Mucosa of stomach (tissue), 1 donor: ENCODE results near the gene SPO11.

Source experiments
- H3K27me3 ChIP-seq: one replicate; pipeline ENCODE4 v1.7.0; 2013; ENCODE audit warnings: mild to moderate bottlenecking, low read length; ENCODE audit not compliant: control insufficient read depth, insufficient read depth
- H3K36me3 ChIP-seq: one replicate; pipeline ENCODE4 v1.7.0; 2013; ENCODE audit warnings: low read length; ENCODE audit not compliant: control insufficient read depth, insufficient read depth
- H3K4me1 ChIP-seq: one replicate; pipeline ENCODE4 v1.7.0; 2013; ENCODE audit warnings: mild to moderate bottlenecking, low read length; ENCODE audit not compliant: control insufficient read depth, insufficient read depth
- H3K4me3 ChIP-seq: one replicate; pipeline ENCODE4 v1.7.0; 2013; ENCODE audit warnings: low read length
- H3K9ac ChIP-seq: one replicate; pipeline ENCODE4 v1.7.0; 2013; ENCODE audit warnings: mild to moderate bottlenecking, low read length, moderate library complexity
- H3K9me3 ChIP-seq: one replicate; pipeline ENCODE4 v1.7.0; 2013; ENCODE audit warnings: mild to moderate bottlenecking, low read length, moderate library complexity; ENCODE audit not compliant: control insufficient read depth
- donor health status: Pancreatic carcinoma.

SPO11 gene

DNA sequence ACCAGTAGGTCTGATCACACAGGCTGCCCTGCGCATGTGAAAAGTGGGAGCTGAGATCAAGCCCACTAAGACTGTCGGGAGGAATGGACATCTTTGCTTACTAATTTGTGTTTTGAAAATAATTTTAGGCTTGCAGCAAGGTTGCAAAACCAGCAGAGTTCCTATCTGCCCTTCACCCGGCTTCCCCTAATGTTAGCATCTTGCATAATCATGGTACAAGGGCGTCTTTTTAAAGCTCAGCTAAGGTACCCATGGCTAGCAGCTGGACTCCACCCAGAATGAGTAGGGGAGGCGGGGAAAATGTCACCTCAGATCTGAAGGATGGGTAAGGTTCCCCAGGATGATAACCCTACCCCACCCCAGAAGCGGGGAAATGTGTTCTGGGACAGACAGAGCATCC, 37.9 kb upstream of the SPO11 start:
- Histone ChIP-seq H3K9ac (no peak overlapping the region), H3K4me3 (no peak overlapping the region), H3K27me3 (peaks cover 50% of the 10 kb centered on the region), H3K9me3 (no peaks in the 10 kb centered on the region), H3K36me3 (no peaks in the 10 kb centered on the region), H3K4me1 (peaks cover 7% of the 10 kb centered on the region)

DNA sequence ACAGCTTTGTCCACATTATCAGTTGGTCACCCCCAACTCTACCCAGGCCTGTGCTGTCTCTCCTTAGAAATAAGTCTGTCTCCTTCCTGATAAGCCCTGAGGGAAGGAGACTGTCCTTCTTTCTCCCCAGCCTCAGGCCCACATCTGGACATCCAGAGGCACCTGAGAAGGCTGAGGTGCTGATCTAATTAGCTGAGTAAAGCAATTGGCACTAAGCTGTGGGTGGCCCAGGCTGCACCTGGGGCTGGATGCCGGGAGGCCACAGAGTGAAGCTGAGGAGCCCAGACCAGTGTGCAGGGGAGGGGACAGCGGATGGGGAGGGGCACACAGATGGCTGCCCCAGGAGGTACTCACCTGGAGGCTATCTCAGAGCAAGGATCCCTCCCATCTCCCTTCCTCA, 37.0 kb upstream of the SPO11 start:
- H3K9ac ChIP-seq, result no peak overlapping the region
- no peaks in the 10 kb centered on the region for H3K36me3 ChIP-seq
- H3K4me1 ChIP-seq, result peaks cover 7% of the 10 kb centered on the region
- H3K27me3 ChIP-seq, result peaks cover 41% of the 10 kb centered on the region
- H3K9me3 ChIP-seq, result no peaks in the 10 kb centered on the region
- H3K4me3 ChIP-seq, result no peak overlapping the region

DNA sequence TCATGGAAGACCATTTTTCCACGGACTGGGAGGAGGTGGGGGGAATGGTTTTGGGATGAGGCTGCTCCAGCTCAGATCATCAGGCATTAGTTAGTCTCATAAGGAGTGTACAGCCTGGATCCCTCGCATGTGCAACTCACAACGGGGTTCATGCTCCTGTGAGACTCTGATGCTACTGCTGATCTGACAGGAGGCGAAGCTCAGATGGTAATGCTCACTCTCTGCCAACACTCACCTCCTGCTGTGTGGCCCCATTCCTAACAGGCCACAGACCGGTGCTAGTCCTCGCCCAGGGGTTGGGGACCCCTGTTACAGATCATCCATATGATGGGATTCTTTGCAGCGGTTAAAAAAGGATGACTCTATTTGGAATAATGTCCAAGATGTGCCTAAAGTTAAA, 35.6 kb upstream of the SPO11 start:
- Histone ChIP-seq H3K27me3 (peaks cover 27% of the 10 kb centered on the region), H3K4me3 (no peak overlapping the region), H3K36me3 (no peaks in the 10 kb centered on the region), H3K9me3 (no peaks in the 10 kb centered on the region), H3K9ac (no peak overlapping the region), H3K4me1 (no peaks in the 10 kb centered on the region)

DNA sequence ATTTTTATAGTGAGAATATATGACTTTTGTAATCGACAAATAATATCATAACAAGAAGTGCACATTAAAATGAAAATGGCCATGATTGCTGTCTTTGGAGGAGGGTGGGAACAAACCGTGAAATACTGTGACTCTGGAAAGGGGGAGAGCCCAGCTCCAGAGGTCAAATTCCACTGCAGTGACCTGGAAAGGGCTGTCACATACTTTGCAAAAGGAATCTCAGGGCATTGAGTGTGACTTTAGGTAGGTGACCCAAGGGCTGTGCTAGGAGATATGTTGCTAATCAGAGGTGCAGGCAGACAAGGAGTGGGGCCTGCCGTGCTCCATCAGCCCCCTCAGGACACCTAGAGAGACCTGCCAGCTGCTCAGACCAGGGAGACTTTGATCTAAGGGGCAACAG, 35.1 kb upstream of the SPO11 start:
- Histone ChIP-seq H3K9ac (no peak overlapping the region), H3K9me3 (no peaks in the 10 kb centered on the region), H3K36me3 (no peaks in the 10 kb centered on the region), H3K4me3 (no peak overlapping the region), H3K4me1 (no peaks in the 10 kb centered on the region), H3K27me3 (peaks cover 24% of the 10 kb centered on the region)

DNA sequence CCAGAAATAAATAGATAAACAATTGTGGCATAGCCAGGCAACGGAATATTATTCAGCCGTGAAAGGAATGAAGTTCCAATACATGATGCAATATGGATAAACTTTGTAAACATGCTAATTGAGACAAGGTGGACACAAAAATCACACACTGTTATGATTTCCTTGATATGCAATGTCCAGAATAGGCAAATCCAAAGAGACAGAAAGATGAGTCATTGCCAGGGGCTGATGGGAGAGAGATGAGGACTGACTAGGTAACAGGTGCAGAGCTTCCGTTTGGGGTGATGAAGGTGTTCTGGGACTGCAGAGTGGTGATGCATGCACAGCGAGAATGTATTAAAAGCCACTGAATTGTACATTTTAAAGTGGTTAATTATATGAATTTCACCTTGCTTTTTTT, 31.1 kb upstream of the SPO11 start:
- no peak overlapping the region for H3K9ac ChIP-seq
- no peak overlapping the region for H3K4me3 ChIP-seq
- no peaks in the 10 kb centered on the region for H3K27me3 ChIP-seq
- no peaks in the 10 kb centered on the region for H3K9me3 ChIP-seq
- H3K36me3 ChIP-seq, result no peaks in the 10 kb centered on the region
- no peaks in the 10 kb centered on the region for H3K4me1 ChIP-seq

DNA sequence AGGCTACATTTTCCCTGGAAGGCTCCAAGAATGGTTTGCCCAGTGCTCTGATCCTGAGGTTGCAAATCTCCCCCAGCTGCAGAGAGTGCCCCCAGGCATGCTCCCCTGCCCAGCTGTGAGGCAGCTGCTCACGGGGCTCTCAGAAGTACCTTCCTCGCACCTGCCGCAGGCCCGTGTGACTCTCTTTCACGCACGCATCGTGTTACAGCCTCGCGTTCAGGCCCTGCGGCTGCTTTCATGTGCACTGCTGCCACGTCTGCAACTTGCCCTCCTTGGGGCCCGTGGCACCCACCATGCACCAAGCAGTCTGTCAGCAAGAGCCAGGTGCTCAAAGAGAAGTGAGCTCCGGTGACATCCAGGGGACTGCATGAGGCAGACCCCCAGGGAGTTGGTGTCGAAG, 28.6 kb upstream of the SPO11 start:
- Histone ChIP-seq H3K27me3 (peaks cover 2% of the 10 kb centered on the region), H3K4me3 (no peak overlapping the region), H3K9me3 (no peaks in the 10 kb centered on the region), H3K36me3 (no peaks in the 10 kb centered on the region), H3K9ac (no peak overlapping the region), H3K4me1 (no peaks in the 10 kb centered on the region)

DNA sequence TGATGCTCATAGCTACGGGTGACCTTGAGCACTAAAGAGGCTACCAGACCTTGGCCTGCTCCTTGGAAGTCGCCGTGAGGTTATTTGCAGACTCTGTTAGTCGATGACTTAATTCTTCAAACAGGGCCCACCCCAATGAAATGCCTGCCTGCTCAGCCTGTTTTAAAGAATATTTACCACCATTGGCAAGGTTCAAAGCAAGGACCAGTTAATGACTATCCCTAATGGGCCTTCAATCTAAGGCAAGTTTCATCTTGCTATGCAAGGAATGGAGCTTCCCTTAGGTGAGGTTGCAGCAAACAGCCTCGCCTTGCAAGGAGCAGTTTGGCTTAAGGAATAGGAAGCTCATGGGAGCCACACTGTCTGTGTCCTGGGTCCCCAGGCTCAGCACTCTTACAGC, 22.9 kb upstream of the SPO11 start:
- H3K9me3 ChIP-seq, result no peaks in the 10 kb centered on the region
- H3K4me1 ChIP-seq, result no peaks in the 10 kb centered on the region
- H3K9ac ChIP-seq, result no peak overlapping the region
- H3K36me3 ChIP-seq, result no peaks in the 10 kb centered on the region
- no peak overlapping the region for H3K4me3 ChIP-seq
- peaks cover 10% of the 10 kb centered on the region for H3K27me3 ChIP-seq

DNA sequence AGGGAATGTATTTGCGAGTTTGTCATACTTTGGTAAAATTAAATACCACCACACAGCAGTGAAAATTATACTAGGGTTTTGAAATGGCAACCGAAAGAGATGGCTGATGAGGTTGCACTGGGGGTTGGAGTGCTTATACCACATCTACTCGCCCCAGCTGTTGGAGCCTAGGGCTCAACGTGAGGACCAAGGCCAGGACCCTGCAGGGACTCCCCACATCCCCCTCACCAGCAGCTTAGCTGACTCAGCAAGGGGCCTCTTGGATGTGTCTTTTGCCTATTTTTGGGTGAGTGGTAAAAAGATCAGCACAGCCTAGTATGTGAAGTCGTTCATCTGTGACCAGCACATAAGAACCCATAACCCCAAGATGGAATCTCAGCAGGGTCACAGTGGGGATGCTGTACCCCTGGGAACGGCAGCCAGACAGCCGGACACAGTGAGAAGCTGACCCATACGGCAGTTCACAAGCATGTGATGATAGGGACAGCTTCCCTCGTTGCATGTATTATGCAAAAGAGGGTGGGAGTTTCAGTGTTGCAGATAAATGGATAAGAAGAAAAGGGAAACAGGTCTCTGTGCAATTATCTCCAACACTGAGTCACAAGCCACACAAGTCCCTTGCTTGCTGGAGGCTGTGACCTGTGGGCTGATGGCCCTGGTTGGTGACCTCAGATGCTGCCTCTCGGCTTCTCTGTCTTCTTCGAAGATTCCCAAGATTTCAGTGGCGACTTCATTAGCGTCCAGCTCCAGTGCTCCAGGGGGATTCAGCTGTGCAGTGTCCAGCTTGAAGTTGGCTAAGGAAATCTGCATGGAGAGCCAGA, 20.9 kb upstream of the SPO11 start:
- Histone ChIP-seq H3K9me3 (no peaks in the 10 kb centered on the region), H3K4me3 (no peak overlapping the region), H3K4me1 (no peaks in the 10 kb centered on the region), H3K27me3 (peaks cover 10% of the 10 kb centered on the region), H3K36me3 (no peaks in the 10 kb centered on the region), H3K9ac (no peak overlapping the region)

DNA sequence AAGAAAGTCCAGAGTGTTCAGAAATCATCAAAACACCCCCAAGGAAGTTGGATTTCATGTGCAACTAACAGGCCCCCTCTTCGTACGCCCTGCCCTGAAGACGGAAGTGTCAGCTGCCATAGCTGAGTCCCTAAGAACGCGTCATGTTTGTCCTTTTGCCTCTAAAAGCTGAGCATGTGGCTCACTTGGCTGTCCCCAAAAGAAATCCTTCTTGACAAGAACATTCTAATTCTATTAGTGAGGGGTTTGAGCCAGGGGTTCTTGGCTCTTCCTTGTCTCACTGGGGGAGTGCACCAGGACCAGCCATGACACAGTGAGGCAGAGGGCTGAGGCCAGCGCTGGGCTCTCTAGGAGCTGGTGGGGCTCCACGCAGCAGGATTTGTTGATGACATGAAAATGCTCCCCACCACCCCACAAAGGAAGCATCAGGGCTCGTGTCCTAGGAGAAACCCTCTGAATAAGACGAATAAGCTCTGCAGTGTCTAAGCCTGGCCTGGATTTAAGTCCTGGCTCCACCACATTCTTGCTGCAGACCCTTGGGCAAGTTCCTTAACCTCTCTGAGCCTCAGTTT, 20.0 kb upstream of the SPO11 start:
- Histone ChIP-seq H3K9ac (no peak overlapping the region), H3K27me3 (peaks cover 8% of the 10 kb centered on the region), H3K36me3 (no peaks in the 10 kb centered on the region), H3K4me1 (no peaks in the 10 kb centered on the region), H3K9me3 (no peaks in the 10 kb centered on the region), H3K4me3 (no peak overlapping the region)

DNA sequence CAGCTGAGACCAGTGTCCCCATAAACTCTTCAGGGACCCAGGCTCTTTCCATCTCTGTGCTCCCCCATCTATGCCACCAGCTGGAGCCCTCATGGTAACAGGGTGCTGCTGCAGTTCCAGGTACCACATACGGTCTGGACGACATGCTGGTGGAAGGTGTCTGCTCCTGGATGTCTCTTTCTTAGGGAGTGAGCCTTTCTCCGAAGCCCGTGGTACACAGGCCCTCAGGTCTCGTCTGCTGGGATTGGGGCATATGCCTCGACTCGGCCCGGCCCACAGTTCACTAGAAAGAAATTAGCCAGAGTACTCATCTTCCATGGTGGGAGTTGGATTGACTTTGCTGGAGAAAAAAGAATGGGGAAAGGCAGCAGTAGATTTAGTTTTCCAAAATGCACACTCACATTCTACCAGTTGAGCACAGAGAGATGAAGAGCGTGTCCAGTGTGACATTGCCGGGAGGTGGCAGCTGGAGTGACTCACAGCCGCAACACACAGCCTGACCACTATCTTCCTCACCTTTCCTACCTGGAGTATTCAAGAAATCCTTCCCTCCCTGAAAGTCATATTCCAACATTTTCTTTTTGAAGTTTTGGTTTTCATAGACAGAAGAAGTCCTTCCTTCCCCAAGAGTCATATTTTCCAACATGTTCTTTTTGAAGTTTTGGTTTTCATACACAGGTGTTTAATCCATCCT, 18.6 kb upstream of the SPO11 start:
- no peak overlapping the region for H3K9ac ChIP-seq
- no peak overlapping the region for H3K4me3 ChIP-seq
- peaks cover 8% of the 10 kb centered on the region for H3K27me3 ChIP-seq
- no peaks in the 10 kb centered on the region for H3K9me3 ChIP-seq
- no peaks in the 10 kb centered on the region for H3K36me3 ChIP-seq
- H3K4me1 ChIP-seq, result no peaks in the 10 kb centered on the region

DNA sequence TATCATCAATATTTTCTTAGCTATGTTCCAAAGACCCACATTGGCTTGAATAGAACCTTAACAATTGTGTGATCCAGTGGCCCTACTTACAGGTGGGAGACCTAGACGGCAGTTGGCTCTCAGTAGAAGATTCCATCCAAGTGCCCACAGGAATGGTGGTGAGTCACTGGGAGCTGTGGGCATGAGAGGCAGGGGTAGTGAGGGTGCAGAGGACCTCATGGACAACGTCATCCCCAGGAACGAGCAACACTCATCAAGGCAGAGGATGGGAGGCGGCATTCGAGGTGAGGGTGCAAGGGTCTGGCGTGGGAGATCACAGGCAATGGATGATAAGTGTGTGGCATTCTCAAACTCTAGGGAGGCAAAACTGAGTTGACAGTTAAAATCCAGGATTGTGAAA, 17.5 kb upstream of the SPO11 start:
- H3K4me3 ChIP-seq, result no peak overlapping the region
- H3K36me3 ChIP-seq, result no peaks in the 10 kb centered on the region
- no peak overlapping the region for H3K9ac ChIP-seq
- no peaks in the 10 kb centered on the region for H3K4me1 ChIP-seq
- H3K27me3 ChIP-seq, result peaks cover 8% of the 10 kb centered on the region
- no peaks in the 10 kb centered on the region for H3K9me3 ChIP-seq

DNA sequence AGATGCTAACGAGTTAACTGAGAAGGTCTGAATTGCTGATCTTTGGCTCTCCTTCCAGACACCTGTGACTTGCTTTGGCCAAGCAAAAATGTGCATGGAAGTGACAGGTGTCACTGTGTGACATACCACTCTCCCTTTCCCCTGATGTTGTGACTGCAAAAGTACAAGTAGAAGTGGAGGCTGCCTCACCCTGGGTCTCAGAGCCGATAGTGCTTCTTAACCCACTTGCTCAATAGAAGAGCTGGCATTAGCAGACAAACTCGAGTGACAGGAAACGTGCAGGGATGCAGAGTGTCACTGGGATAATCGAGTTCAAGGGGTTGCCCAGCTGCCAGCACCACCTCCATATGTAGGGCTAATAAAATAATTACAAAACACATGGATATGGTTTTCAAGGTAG, 16.4 kb upstream of the SPO11 start:
- Histone ChIP-seq H3K4me3 (no peak overlapping the region), H3K27me3 (peaks cover 5% of the 10 kb centered on the region), H3K9ac (no peak overlapping the region), H3K9me3 (no peaks in the 10 kb centered on the region), H3K36me3 (no peaks in the 10 kb centered on the region), H3K4me1 (no peaks in the 10 kb centered on the region)
